ENCODE measurements around the gene TTC39B. TPM values are rescaled to one million over a fixed set of nuclear protein-coding genes. Genes with fewer than 3 reads are reported as not detected.
A peak's percentile ranks its signal among the peaks of the same experiment; 100 is the strongest.

The TTC39B gene
- total RNA-seq, 1 donor from 2014 or later, result 8.5 TPM

- no peaks in the 10 kb centered on the region for H3K4me1 Mint-ChIP-seq (ENCODE audit: unreplicated experiment)
Measured at GRCh38 chr9:15219546-15219945, 87.5 kb downstream of the TTC39B start.

GRCh38 chr9:15218994-15219393 is 88.0 kb downstream of the TTC39B start:
- H3K4me3 Mint-ChIP-seq, result no peak overlapping the region
- no peaks in the 10 kb centered on the region for H3K4me1 Mint-ChIP-seq (ENCODE audit: unreplicated experiment)
- H3K27ac Mint-ChIP-seq, result no peak overlapping the region
- no peaks in the 10 kb centered on the region for H3K36me3 Mint-ChIP-seq
- no peaks in the 10 kb centered on the region for H3K27me3 Mint-ChIP-seq
- peaks cover 4% of the 10 kb centered on the region for H3K9me3 Mint-ChIP-seq
- TF ChIP-seq CTCF (conservative IDR thresholded peaks at IDR 0.05), result no peak
- DNase-seq (ENCODE audit: extremely low spot score, unreplicated experiment), result no peak

More at GRCh38 chr9:15219546-15219945, 87.5 kb downstream of the TTC39B start:
- no peaks in the 10 kb centered on the region for H3K36me3 Mint-ChIP-seq
- no peak overlapping the region for H3K27ac Mint-ChIP-seq
- H3K4me3 Mint-ChIP-seq, result no peak overlapping the region
- no peak for TF ChIP-seq CTCF (conservative IDR thresholded peaks at IDR 0.05)
- H3K27me3 Mint-ChIP-seq, result no peaks in the 10 kb centered on the region
- H3K9me3 Mint-ChIP-seq, result peaks cover 4% of the 10 kb centered on the region
- DNase-seq (ENCODE audit: extremely low spot score, unreplicated experiment), result no peak

GRCh38 chr9:15213249-15213648 is 93.8 kb downstream of the TTC39B start:
- H3K27me3 Mint-ChIP-seq, result no peaks in the 10 kb centered on the region
- peaks cover 4% of the 10 kb centered on the region for H3K9me3 Mint-ChIP-seq
- no peaks in the 10 kb centered on the region for H3K36me3 Mint-ChIP-seq
- H3K27ac Mint-ChIP-seq, result no peak overlapping the region
- no peak for TF ChIP-seq CTCF (conservative IDR thresholded peaks at IDR 0.05)
- H3K4me3 Mint-ChIP-seq, result no peak overlapping the region
- DNase-seq (ENCODE audit: extremely low spot score, unreplicated experiment), result no peak
- H3K4me1 Mint-ChIP-seq (ENCODE audit: unreplicated experiment), result peaks cover 11% of the 10 kb centered on the region

GRCh38 chr9:15211815-15212495 is 95.1 kb downstream of the TTC39B start:
- no peak for TF ChIP-seq CTCF (conservative IDR thresholded peaks at IDR 0.05)
- H3K27ac Mint-ChIP-seq, result no peak overlapping the region
- H3K4me1 Mint-ChIP-seq (ENCODE audit: unreplicated experiment), result peaks cover 11% of the 10 kb centered on the region
- no peak overlapping the region for H3K4me3 Mint-ChIP-seq
- peaks cover 3% of the 10 kb centered on the region for H3K36me3 Mint-ChIP-seq
- no peak for DNase-seq (ENCODE audit: extremely low spot score, unreplicated experiment)
- H3K27me3 Mint-ChIP-seq, result no peaks in the 10 kb centered on the region
- peaks cover 4% of the 10 kb centered on the region for H3K9me3 Mint-ChIP-seq

GRCh38 chr9:15211160-15211814 is 95.7 kb downstream of the TTC39B start:
- no peak for DNase-seq (ENCODE audit: extremely low spot score, unreplicated experiment)
- Mint-ChIP-seq H3K27me3 (no peaks in the 10 kb centered on the region), H3K9me3 (no peaks in the 10 kb centered on the region), H3K27ac (no peak overlapping the region), H3K4me1 (ENCODE audit: unreplicated experiment) (peaks cover 11% of the 10 kb centered on the region), H3K4me3 (no peak overlapping the region), H3K36me3 (peaks cover 3% of the 10 kb centered on the region)
- TF ChIP-seq CTCF (conservative IDR thresholded peaks at IDR 0.05), result peak; percentile 94

All from type B pancreatic cell (in vitro differentiated cells).